ENCODE data around the gene CNTNAP2. TPM values are rescaled to one million over a fixed set of nuclear protein-coding genes. Genes with fewer than 3 reads are reported as not detected.

Gene CNTNAP2
- total and polyA plus RNA-seq, 9 of the 15 experiments (the other 6 are each of a cell fraction or from before 2014, with no cell fraction given), result 0.04 to 0.62 (median 0.09) TPM; not detected in 4

GRCh38 chr7:148395352-148395811 lies 2278.8 kb downstream of the CNTNAP2 start:
- H3K4me2 ChIP-seq (ENCODE audit: insufficient read depth, low read length), result no peak overlapping the region
- ChIA-PET CTCF (ENCODE audit: low intra/inter-chr PET ratio) (no interaction called here), POLR2A (interaction anchor here (0.6 kb wide), 1 partner anchor 21 kb away, joined by 3 read pairs; no protein-coding TSS in a partner anchor)
- FAIRE-seq (no peak), DNase-seq (ENCODE audit: extremely low read depth in 1 of 4, low spot score in 3 of 4) (no peak), ATAC-seq (peak; percentile 58; the same call in 2 of the 3 replicates)
- H3K9ac ChIP-seq (ENCODE audit: insufficient read depth in 1 of 2, low read depth in 2 of 2, low read length in 2 of 2), result no peak overlapping the region
- BruUV-seq (replicated peaks), result no TSS peak
- H3K9me1 ChIP-seq (ENCODE audit: control insufficient read depth, insufficient read depth, low read length), result no peaks in the 10 kb centered on the region
- no peaks in the 10 kb centered on the region for H3K4me1 ChIP-seq (replicated peaks in 1 of 2; ENCODE audit: control insufficient read depth in 2 of 2, insufficient read depth in 2 of 2, low read length in 2 of 2)
- no peaks in the 10 kb centered on the region for H3K36me3 ChIP-seq (ENCODE audit: control insufficient read depth, insufficient read depth, low read length)
- TF ChIP-seq ZSCAN29 (IDR thresholded peaks at IDR 0.05) (no peak), FOXP4 (CRISPR knock-in tag; IDR thresholded peaks at IDR 0.05; ENCODE audit: borderline replicate concordance) (no peak), SP1 (CRISPR knock-in tag; IDR thresholded peaks at IDR 0.05) (no peak), FOXJ2 (tag; IDR thresholded peaks at IDR 0.05) (no peak), ZNF232 (CRISPR knock-in tag; IDR thresholded peaks at IDR 0.05) (no peak)
- intact Hi-C loops (cut with micrococcal nuclease) (no loop called here), in situ Hi-C loops (cut with MboI) (loop anchor here (5.0 kb wide), 1 partner anchor 38 kb away; no protein-coding TSS in a partner anchor)
- H3K9me3 ChIP-seq (replicated peaks; ENCODE audit: control insufficient read depth, insufficient read depth, low read depth, low read length), result no peaks in the 10 kb centered on the region
- no peaks in the 10 kb centered on the region for H3K79me2 ChIP-seq (ENCODE audit: control insufficient read depth, insufficient read depth, low read length)
- H3K27ac ChIP-seq (ENCODE audit: extremely low read depth, low read depth, low read length), result no peak overlapping the region
- no peak overlapping the region for H3K4me3 ChIP-seq
- H3K27me3 ChIP-seq (ENCODE audit: control insufficient read depth in 2 of 2, insufficient read depth in 2 of 2, low read length in 2 of 2), result peaks cover 27 to 31% of the 10 kb centered on the region in 2 experiments
- H2AFZ ChIP-seq (ENCODE audit: low read depth, low read length), result no peak overlapping the region
- WGBS (ENCODE audit: insufficient coverage, low coverage, missing lambda C conversion rate), result 0% methylated on average over 7 of the region's 7 CpGs
- 0 out of 2 replicates have a peak, but pooled peaks cover 5% of the 10 kb centered on the region for H4K20me1 ChIP-seq (replicated peaks; ENCODE audit: control insufficient read depth, insufficient read depth, low read length)
